Measurements from ENCODE around the gene MGMT. TPM values are rescaled to one million over a fixed set of nuclear protein-coding genes. Genes with fewer than 3 reads are reported as not detected.

The MGMT gene
- total RNA-seq, 1 experiment from 2014 or later = 11.5 TPM

DNA sequence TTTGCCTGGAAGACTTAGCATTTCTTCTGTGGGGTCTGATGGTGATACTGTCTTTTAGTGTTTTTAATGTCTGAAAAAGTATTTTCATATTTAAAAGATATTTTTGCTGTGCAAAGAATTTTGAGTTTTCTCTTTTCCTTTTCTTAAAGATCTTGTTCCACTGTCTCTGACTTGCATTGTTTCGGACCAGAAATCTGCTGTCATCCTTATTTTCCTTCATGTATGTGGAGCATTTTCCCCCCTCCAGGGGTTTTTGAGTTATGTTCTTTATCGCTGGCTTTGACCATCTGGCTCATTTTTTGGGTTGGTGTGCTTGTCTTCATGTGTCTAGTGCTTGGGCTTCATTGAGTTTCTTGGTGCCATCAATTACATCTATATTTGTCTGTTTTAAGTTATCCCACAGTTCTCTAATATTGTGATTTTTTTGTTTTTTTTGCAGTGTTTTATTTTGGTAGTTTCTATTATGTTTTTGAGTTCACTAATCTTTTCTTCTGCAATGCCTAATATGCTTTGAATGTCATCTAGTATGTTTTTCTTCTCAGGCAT lies 119.9 kb downstream of the MGMT start:
- ATAC-seq = no peak
- Histone ChIP-seq H3K4me3 (replicated peaks in 1 of 2; ENCODE audit: low read depth in 1 of 2, low read length in 2 of 2) (no peak overlapping the region), H3K9me2 (ENCODE audit: insufficient read depth) (no peaks in the 10 kb centered on the region), H3K9ac (ENCODE audit: low read length) (no peak overlapping the region), H3K36me3 (ENCODE audit: control insufficient read depth in 1 of 2, insufficient read depth in 2 of 2, low read length in 2 of 2) (no peaks in the 10 kb centered on the region), H3K27me3 (ENCODE audit: insufficient read depth, low read length) (no peaks in the 10 kb centered on the region), H2AFZ (ENCODE audit: low read depth, low read length, poor library complexity, severe bottlenecking) (no peak overlapping the region), H3K27ac (ENCODE audit: low read depth, low read length) (no peak overlapping the region), H3K4me1 (ENCODE audit: control insufficient read depth in 1 of 2, insufficient read depth in 2 of 2, low read length in 2 of 2) (no peaks in the 10 kb centered on the region), H4K20me1 (ENCODE audit: insufficient read depth) (no peaks in the 10 kb centered on the region), H3K4me2 (ENCODE audit: low read length) (no peak overlapping the region), H3K9me3 (ENCODE audit: control insufficient read depth in 1 of 2, insufficient read depth in 1 of 2, low read depth in 1 of 2, low read length in 2 of 2) (no peaks in the 10 kb centered on the region; a peak in 1 of 4 replicates), H3K79me2 (ENCODE audit: insufficient read depth, low read length) (no peaks in the 10 kb centered on the region)
- POLR2A ChIA-PET = no interaction called here
- no peak for DNase-seq (ENCODE audit: low read depth, low spot score)
- RAD21 ChIA-PET (ENCODE audit: low non-redundant PET in 1 of 2, low total read pairs in 2 of 2, uncharacterized antibody in 2 of 2, unreplicated experiment in 2 of 2) = no interaction called here
- CTCF ChIA-PET = no interaction called here
- no TSS peak for BruUV-seq (replicated peaks)
- TF ChIP-seq POLR2A (IDR thresholded peaks at IDR 0.05; ENCODE audit: borderline replicate concordance, extremely low read depth, insufficient read depth, insufficient read length) (no peak), CBX3 (IDR thresholded peaks at IDR 0.05; ENCODE audit: low read depth) (no peak), RAD21 (IDR thresholded peaks at IDR 0.05; ENCODE audit: low read depth) (no peak), CTCF (IDR thresholded peaks at IDR 0.05 in 2 of 3, conservative IDR thresholded peaks at IDR 0.05 in 1 of 3; ENCODE audit: borderline replicate concordance in 1 of 3, insufficient read depth in 1 of 3, low read depth in 2 of 3, low read length in 2 of 3) (no peak), EGR1 (IDR thresholded peaks at IDR 0.05; ENCODE audit: low read depth) (no peak), ZFX (IDR thresholded peaks at IDR 0.05) (no peak)
- TF ChIP-seq, protein P1, sequence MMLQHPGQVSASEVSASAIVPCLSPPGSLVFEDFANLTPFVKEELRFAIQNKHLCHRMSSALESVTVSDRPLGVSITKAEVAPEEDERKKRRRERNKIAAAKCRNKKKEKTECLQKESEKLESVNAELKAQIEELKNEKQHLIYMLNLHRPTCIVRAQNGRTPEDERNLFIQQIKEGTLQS (IDR thresholded peaks at IDR 0.05) = no peak
- intact Hi-C loops (cut with micrococcal nuclease) = no loop called here

GRCh38 chr10:129589546-129589945 lies 122.5 kb downstream of the MGMT start:
- Histone ChIP-seq H3K9ac (ENCODE audit: low read length) (no peak overlapping the region), H3K4me1 (ENCODE audit: control insufficient read depth in 1 of 2, insufficient read depth in 2 of 2, low read length in 2 of 2) (no peaks in the 10 kb centered on the region), H3K9me3 (ENCODE audit: control insufficient read depth in 1 of 2, insufficient read depth in 1 of 2, low read depth in 1 of 2, low read length in 2 of 2) (no peaks in the 10 kb centered on the region; a peak in 1 of 4 replicates), H3K27me3 (ENCODE audit: insufficient read depth, low read length) (no peaks in the 10 kb centered on the region), H3K79me2 (ENCODE audit: insufficient read depth, low read length) (no peaks in the 10 kb centered on the region), H3K4me2 (ENCODE audit: low read length) (no peak overlapping the region), H3K27ac (ENCODE audit: low read depth, low read length) (no peak overlapping the region), H3K4me3 (replicated peaks in 1 of 2; ENCODE audit: low read depth in 1 of 2, low read length in 2 of 2) (no peak overlapping the region), H3K9me2 (ENCODE audit: insufficient read depth) (no peaks in the 10 kb centered on the region), H4K20me1 (ENCODE audit: insufficient read depth) (no peaks in the 10 kb centered on the region), H2AFZ (ENCODE audit: low read depth, low read length, poor library complexity, severe bottlenecking) (no peak overlapping the region), H3K36me3 (ENCODE audit: control insufficient read depth in 1 of 2, insufficient read depth in 2 of 2, low read length in 2 of 2) (no peaks in the 10 kb centered on the region)
- ChIA-PET POLR2A (no interaction called here), RAD21 (ENCODE audit: low non-redundant PET in 1 of 2, low total read pairs in 2 of 2, uncharacterized antibody in 2 of 2, unreplicated experiment in 2 of 2) (no interaction called here), CTCF (no interaction called here)
- DNase-seq (ENCODE audit: low read depth, low spot score) (no peak), ATAC-seq (no peak)
- BruUV-seq (replicated peaks) = no TSS peak
- intact Hi-C loops (cut with micrococcal nuclease) = no loop called here
- TF ChIP-seq CBX3 (IDR thresholded peaks at IDR 0.05; ENCODE audit: low read depth) (no peak), FOSL1 (IDR thresholded peaks at IDR 0.05; ENCODE audit: low read depth) (no peak), ELF1 (IDR thresholded peaks at IDR 0.05; ENCODE audit: borderline replicate concordance, low read depth) (no peak), ZNF274 (IDR thresholded peaks at IDR 0.05; ENCODE audit: low read depth, low read length) (no peak), CEBPB (IDR thresholded peaks at IDR 0.05; ENCODE audit: low read depth) (no peak), ZFX (IDR thresholded peaks at IDR 0.05) (no peak), TCF7L2 (IDR thresholded peaks at IDR 0.05; ENCODE audit: borderline replicate concordance, extremely low read depth, insufficient read depth, insufficient read length) (no peak)
- TF ChIP-seq, protein P2, sequence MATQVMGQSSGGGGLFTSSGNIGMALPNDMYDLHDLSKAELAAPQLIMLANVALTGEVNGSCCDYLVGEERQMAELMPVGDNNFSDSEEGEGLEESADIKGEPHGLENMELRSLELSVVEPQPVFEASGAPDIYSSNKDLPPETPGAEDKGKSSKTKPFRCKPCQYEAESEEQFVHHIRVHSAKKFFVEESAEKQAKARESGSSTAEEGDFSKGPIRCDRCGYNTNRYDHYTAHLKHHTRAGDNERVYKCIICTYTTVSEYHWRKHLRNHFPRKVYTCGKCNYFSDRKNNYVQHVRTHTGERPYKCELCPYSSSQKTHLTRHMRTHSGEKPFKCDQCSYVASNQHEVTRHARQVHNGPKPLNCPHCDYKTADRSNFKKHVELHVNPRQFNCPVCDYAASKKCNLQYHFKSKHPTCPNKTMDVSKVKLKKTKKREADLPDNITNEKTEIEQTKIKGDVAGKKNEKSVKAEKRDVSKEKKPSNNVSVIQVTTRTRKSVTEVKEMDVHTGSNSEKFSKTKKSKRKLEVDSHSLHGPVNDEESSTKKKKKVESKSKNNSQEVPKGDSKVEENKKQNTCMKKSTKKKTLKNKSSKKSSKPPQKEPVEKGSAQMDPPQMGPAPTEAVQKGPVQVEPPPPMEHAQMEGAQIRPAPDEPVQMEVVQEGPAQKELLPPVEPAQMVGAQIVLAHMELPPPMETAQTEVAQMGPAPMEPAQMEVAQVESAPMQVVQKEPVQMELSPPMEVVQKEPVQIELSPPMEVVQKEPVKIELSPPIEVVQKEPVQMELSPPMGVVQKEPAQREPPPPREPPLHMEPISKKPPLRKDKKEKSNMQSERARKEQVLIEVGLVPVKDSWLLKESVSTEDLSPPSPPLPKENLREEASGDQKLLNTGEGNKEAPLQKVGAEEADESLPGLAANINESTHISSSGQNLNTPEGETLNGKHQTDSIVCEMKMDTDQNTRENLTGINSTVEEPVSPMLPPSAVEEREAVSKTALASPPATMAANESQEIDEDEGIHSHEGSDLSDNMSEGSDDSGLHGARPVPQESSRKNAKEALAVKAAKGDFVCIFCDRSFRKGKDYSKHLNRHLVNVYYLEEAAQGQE (IDR thresholded peaks at IDR 0.05; ENCODE audit: low read depth) = no peak
- TF ChIP-seq, protein P1 (IDR thresholded peaks at IDR 0.05) = no peak
